ENCODE data around the gene BCDIN3D.
"Not testable (repeated sequence)": the region's sequence is repeated elsewhere in the genome, so short reads cannot be mapped to it uniquely, and the experiment has no call there.

Gene BCDIN3D, protein sequence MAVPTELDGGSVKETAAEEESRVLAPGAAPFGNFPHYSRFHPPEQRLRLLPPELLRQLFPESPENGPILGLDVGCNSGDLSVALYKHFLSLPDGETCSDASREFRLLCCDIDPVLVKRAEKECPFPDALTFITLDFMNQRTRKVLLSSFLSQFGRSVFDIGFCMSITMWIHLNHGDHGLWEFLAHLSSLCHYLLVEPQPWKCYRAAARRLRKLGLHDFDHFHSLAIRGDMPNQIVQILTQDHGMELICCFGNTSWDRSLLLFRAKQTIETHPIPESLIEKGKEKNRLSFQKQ

GRCh38 chr12:49842519-49843352, at the start of gene BCDIN3D:
Gene BCDIN3D, minus strand, starts transcription at chr12:49843106. Its CDS starts 19 bp downstream, at chr12:49843087.
- in situ Hi-C loops (cut with MboI; ENCODE audit: low sequenced_read_pairs), result no loop called here

- in situ Hi-C loops (cut with MboI; ENCODE audit: low sequenced_read_pairs), result no loop called here
These were observed 49.3 kb upstream of the BCDIN3D start for GRCh38 chr12:49892084-49892731.

- in situ Hi-C loops (cut with MboI; ENCODE audit: low sequenced_read_pairs), result no loop called here
These were observed 48.6 kb upstream of the BCDIN3D start for GRCh38 chr12:49891476-49891875.

DNA sequence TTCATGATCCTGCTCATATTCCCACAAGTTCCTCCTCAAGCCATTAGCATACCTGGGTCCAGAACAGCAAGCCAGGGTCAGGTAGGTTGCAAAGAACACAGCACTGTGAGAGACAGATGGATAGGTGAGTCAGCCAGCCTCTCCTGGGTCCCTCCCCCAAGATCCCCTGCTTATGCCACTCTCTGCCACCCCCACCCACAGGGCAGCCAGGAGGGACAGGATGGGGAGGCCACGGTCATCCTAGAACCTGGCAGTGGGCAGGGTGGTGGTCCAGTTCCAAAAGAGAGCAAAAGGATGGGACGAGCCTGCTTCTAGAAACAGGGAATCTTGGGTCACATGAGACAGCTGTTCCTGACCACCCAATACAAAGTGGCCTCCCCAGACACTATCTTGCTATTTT, 48.1 kb upstream of the BCDIN3D start:
- in situ Hi-C loops (cut with MboI; ENCODE audit: low sequenced_read_pairs), result no loop called here

GRCh38 chr12:49890096-49890461, 47.2 kb upstream of the BCDIN3D start:
- in situ Hi-C loops (cut with MboI; ENCODE audit: low sequenced_read_pairs), result no loop called here

GRCh38 chr12:49889361-49890095, 46.6 kb upstream of the BCDIN3D start:
- in situ Hi-C loops (cut with MboI; ENCODE audit: low sequenced_read_pairs), result no loop called here

- in situ Hi-C loops (cut with MboI; ENCODE audit: low sequenced_read_pairs), result no loop called here
These were observed 45.7 kb upstream of the BCDIN3D start for GRCh38 chr12:49888461-49889151.

- in situ Hi-C loops (cut with MboI; ENCODE audit: low sequenced_read_pairs), result no loop called here
These were observed 44.9 kb upstream of the BCDIN3D start for GRCh38 chr12:49887536-49888401.

DNA sequence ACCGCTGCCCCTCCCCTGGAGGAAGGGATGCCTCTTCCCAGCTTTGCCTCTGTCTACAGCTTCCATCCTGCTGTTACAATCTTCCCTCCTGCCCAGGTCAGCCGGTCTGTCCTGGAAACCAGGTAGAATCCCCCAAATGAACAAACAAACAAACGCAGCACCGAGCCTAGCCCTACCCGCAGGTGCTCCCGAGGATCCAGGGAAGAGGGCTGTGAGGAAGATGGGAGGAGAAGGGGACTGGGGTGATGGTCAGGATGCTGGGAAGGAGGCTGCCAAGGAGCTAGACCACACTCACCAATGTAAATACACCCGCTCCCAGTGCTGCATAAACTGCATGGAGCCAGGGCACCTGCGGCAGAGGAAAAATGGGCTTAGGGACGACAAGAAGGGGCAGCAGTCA, 44.2 kb upstream of the BCDIN3D start:
- in situ Hi-C loops (cut with MboI; ENCODE audit: low sequenced_read_pairs), result no loop called here

- in situ Hi-C loops (cut with MboI; ENCODE audit: low sequenced_read_pairs), result no loop called here
These were observed 43.0 kb upstream of the BCDIN3D start for GRCh38 chr12:49885663-49886461.

- in situ Hi-C loops (cut with MboI; ENCODE audit: low sequenced_read_pairs), result no loop called here
These were observed 42.2 kb upstream of the BCDIN3D start for GRCh38 chr12:49885118-49885517.

DNA sequence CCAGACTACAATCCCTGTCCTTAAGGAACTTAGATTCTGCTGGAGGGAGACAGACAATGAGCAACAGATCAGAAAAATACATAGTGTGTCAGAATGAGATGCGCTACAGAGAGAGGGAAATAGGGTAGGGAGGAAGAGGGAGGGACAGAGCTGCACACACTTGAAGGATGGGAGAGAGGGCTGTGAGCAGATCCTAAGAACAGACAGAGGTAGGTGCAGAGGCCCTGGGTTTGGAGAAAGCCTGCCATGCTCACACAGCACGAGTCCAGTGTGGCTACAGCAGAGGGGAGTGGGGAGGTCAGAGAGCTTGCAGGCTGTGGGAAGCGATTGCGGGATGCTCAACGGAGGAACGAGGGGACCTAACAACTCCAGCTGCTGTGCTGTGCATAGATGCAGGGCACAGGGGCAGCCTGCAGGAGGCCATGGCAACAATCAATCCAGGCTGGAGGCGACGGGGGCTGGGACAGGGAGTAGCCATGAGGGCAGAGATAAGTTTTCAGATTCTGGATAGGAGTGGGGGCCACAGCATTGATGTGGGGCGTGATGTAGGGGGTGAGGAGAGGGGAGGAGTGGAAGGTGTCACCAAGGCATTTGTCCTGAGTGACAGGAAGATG, 40.1 kb upstream of the BCDIN3D start:
- in situ Hi-C loops (cut with MboI; ENCODE audit: low sequenced_read_pairs), result no loop called here

DNA sequence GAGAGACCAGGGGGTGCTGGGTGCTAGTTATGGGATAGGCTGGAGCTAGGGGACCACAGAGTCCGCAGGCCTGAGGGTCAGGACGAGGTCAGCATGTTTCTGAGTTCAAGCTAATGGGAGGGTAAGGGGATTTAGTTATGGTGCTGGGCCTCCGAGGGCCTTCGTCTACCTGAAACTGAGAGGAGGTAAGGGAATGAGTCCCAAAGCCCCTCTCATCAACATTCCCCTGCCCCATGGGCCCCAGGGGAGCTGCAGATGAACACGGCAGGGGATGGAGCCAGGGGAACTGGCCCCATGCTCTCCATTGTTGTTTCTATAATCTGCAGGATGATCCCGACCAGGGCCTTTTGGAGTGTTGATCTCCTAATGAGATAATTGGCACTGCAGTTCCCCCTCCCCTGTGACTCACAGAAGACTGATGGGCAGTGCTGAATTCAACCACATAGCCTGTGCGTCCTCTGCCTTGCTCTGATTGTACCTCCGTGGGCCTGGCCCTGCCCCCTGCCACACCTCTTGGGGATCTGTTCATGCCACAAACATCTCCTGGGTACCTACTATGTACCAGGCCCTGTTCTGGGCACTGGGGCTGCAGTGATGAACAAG, 39.4 kb upstream of the BCDIN3D start:
- in situ Hi-C loops (cut with MboI; ENCODE audit: low sequenced_read_pairs), result no loop called here

- in situ Hi-C loops (cut with MboI; ENCODE audit: low sequenced_read_pairs), result no loop called here
These were observed 38.7 kb upstream of the BCDIN3D start for GRCh38 chr12:49881415-49882247.

- in situ Hi-C loops (cut with MboI; ENCODE audit: low sequenced_read_pairs), result no loop called here
These were observed 38.0 kb upstream of the BCDIN3D start for GRCh38 chr12:49880756-49881414.

DNA sequence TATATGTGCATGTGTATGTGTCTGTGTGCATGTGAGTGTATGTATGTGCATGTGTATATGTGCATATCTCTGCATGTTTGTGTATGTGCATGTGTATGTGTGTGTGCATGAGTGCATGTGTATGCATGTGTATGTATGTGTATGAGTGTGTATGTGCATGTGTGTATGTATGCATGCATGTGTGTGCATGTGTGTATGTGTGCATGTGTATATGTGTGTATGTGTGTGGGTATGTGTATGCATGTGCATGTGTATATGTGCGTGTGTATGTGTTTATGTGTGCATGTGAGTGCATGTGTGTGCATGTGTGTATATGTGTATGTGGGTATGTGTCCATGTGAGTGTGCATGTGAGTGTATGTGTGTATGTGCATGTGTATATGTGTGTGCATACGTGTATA, 36.2 kb upstream of the BCDIN3D start:
- in situ Hi-C loops (cut with MboI; ENCODE audit: low sequenced_read_pairs), result not testable (repeated sequence)

GRCh38 chr12:49878021-49878420, 35.1 kb upstream of the BCDIN3D start:
- in situ Hi-C loops (cut with MboI; ENCODE audit: low sequenced_read_pairs), result no loop called here

All from HL-60/S4 (cell line).